HCT116 (cell line): ENCODE results near the gene PSME2. TPM values are rescaled to one million over a fixed set of nuclear protein-coding genes. Genes with fewer than 3 reads are reported as not detected.

Source experiments
- ATAC-seq: fragments of 200-7000 bp; cut with Tn5 transposase; 2 replicates; pipeline ENCODE4 v1.9.1; 2020; ENCODE audit warnings: mild to moderate bottlenecking, moderate library complexity
- BruUV-seq: library from RNA; stranded (reverse); fragments of 400-500 nt; replicated peaks from 2 replicates; lab custom pipeline; 2021; lab: Mats Ljungman, UMichigan
- CTCF ChIA-PET: fragments of 300-600 bp; sonication (Branson Sonifier 250); formaldehyde crosslinking; loops from one replicate; lab custom pipeline; 2021; ENCODE audit warnings: antibody characterized with exemption; lab: Charles Lee
- POLR2A ChIA-PET: fragments of 300-600, 350-600 bp; sonication (Branson Sonifier 250); formaldehyde crosslinking; loops from one replicate; lab custom pipeline; 2021; ENCODE audit warnings: antibody characterized with exemption; lab: Charles Lee
- RAD21 ChIA-PET, 2 experiments: fragments of 300-600 bp; sonication (Branson Sonifier 250); formaldehyde crosslinking; loops; one replicate each; lab custom pipeline; 2023; ENCODE audit warnings: low total read pairs in 2 of 2; ENCODE audit not compliant: uncharacterized antibody in 2 of 2, unreplicated experiment in 2 of 2, low non-redundant PET in 1 of 2; lab: Charles Lee
- DNase-seq: peaks from one replicate; pipeline ENCODE4 v3.0.0-alpha.2; 2010; ENCODE audit warnings: low read depth, low spot score
- H2AFZ ChIP-seq: fragments of 200-600 bp; shearing (Covaris generic), sonication (generic); 2 replicates; pipeline ENCODE4 v1.6.1; 2017; ENCODE audit warnings: low read depth, mixed run types, mixed read lengths, antibody characterized with exemption, low read length; ENCODE audit not compliant: poor library complexity, severe bottlenecking
- H3K27ac ChIP-seq: 2 replicates; pipeline ENCODE4 v1.5.1; 2012; ENCODE audit warnings: low read depth, low read length
- H3K27me3 ChIP-seq: fragments of 200-600 bp; sonication (generic); 2 replicates; pipeline ENCODE4 v1.6.1; 2016; ENCODE audit warnings: mixed run types, low read length, mixed read lengths; ENCODE audit not compliant: insufficient read depth
- H3K36me3 ChIP-seq, 2 experiments: fragments of 200-500 bp in 1 of 2; fragments of 200-600 bp in 1 of 2; sonication (Bioruptor generic) in 1 of 2; sonication (generic) in 1 of 2; 2 replicates each; pipeline versions ENCODE4 v1.5.1 to v1.6.1; 2014 to 2016; ENCODE audit warnings: low read length in 2 of 2, inconsistent platforms in 1 of 2, mixed read lengths in 1 of 2, mixed run types in 1 of 2; ENCODE audit not compliant: insufficient read depth in 2 of 2, control insufficient read depth in 1 of 2
- H3K4me1 ChIP-seq, 2 experiments: fragments of 200-600 bp in 1 of 2; sonication (generic) in 1 of 2; 2 replicates each; pipeline versions ENCODE4 v1.5.1 to v1.6.1; 2012 to 2017; ENCODE audit warnings: low read length in 2 of 2, inconsistent platforms in 1 of 2, mild to moderate bottlenecking in 1 of 2, mixed read lengths in 1 of 2, mixed run types in 1 of 2, moderate library complexity in 1 of 2; ENCODE audit not compliant: insufficient read depth in 2 of 2, control insufficient read depth in 1 of 2
- H3K4me2 ChIP-seq: fragments of 200-600 bp; sonication (generic); 2 replicates; pipeline ENCODE4 v1.6.1; 2017; ENCODE audit warnings: mixed run types, low read length, mixed read lengths
- H3K4me3 ChIP-seq, 2 experiments: fragments of 200-600 bp in 1 of 2; sonication (generic) in 1 of 2; replicated peaks in 1 of 2; 2 replicates each; pipeline ENCODE4 v1.5.1; 2011 to 2016; ENCODE audit warnings: low read length in 2 of 2, control low read depth in 1 of 2, low read depth in 1 of 2, mild to moderate bottlenecking in 1 of 2, mixed read lengths in 1 of 2, mixed run types in 1 of 2
- H3K79me2 ChIP-seq: fragments of 200-600 bp; sonication (generic); 2 replicates; pipeline ENCODE4 v1.6.1; 2017; ENCODE audit warnings: mild to moderate bottlenecking, mixed run types, low read length, moderate library complexity, mixed read lengths; ENCODE audit not compliant: insufficient read depth
- H3K9ac ChIP-seq: fragments of 200-600 bp; sonication (generic); 2 replicates; pipeline ENCODE4 v1.6.1; 2016; ENCODE audit warnings: low read length, mixed read lengths
- H3K9me2 ChIP-seq: fragments of 200-600 bp; sonication (generic), shearing (Covaris generic); 2 replicates; pipeline ENCODE4 v1.6.1; 2017; ENCODE audit warnings: mixed run types, mild to moderate bottlenecking, moderate library complexity; ENCODE audit not compliant: insufficient read depth
- H3K9me3 ChIP-seq, 2 experiments: fragments of 200-500 bp in 1 of 2; fragments of 200-600 bp in 1 of 2; sonication (Bioruptor generic) in 1 of 2; sonication (generic) in 1 of 2; 2 replicates each; pipeline ENCODE4 v1.6.1; 2014 to 2017; ENCODE audit warnings: low read length in 2 of 2, mixed read lengths in 2 of 2, inconsistent platforms in 1 of 2, low read depth in 1 of 2, mild to moderate bottlenecking in 1 of 2, mixed run types in 1 of 2, moderate library complexity in 1 of 2; ENCODE audit not compliant: control insufficient read depth in 1 of 2, insufficient read depth in 1 of 2
- H4K20me1 ChIP-seq: fragments of 200-600 bp; sonication (generic), shearing (Covaris generic); 2 replicates; pipeline ENCODE4 v1.6.1; 2017; ENCODE audit warnings: mixed run types, mild to moderate bottlenecking, moderate library complexity; ENCODE audit not compliant: insufficient read depth
- CBX3 ChIP-seq: IDR thresholded peaks from 2 replicates; pipeline ENCODE4 v1.6.1; 2012; ENCODE audit warnings: low read depth
- EZH2 ChIP-seq: fragments of 200-600 bp; sonication (generic); IDR thresholded peaks from 2 replicates; pipeline ENCODE4 v1.6.1; 2017; ENCODE audit warnings: antibody characterized with exemption, mixed run types
- EZH2phosphoT487 ChIP-seq: fragments of 200-600 bp; IDR thresholded peaks from 2 replicates; pipeline ENCODE4 v1.6.1; 2018; ENCODE audit warnings: antibody characterized with exemption, borderline replicate concordance
- FOSL1 ChIP-seq: IDR thresholded peaks from 2 replicates; pipeline ENCODE4 v1.6.1; 2012; ENCODE audit warnings: low read depth
- MAX ChIP-seq: IDR thresholded peaks from 2 replicates; pipeline ENCODE4 v1.6.1; 2012
- POLR2A ChIP-seq: IDR thresholded peaks from 2 replicates; pipeline ENCODE4 v1.7.0; 2011; ENCODE audit warnings: borderline replicate concordance; ENCODE audit not compliant: insufficient read depth, insufficient read length; ENCODE audit errors: extremely low read depth
- POLR2AphosphoS5 ChIP-seq: IDR thresholded peaks from 2 replicates; pipeline ENCODE4 v1.6.1; 2011; ENCODE audit warnings: mild to moderate bottlenecking, low read depth, low read length, moderate library complexity
- REST ChIP-seq: IDR thresholded peaks from 2 replicates; pipeline ENCODE4 v1.6.1; 2012; ENCODE audit warnings: low read depth
- SP1 ChIP-seq: IDR thresholded peaks from 2 replicates; pipeline ENCODE4 v1.6.1; 2012; ENCODE audit warnings: low read depth
- SRF ChIP-seq: IDR thresholded peaks from 2 replicates; pipeline ENCODE4 v1.6.1; 2012; ENCODE audit warnings: low read depth
- TCF7L2 ChIP-seq: IDR thresholded peaks from 2 replicates; pipeline ENCODE4 v1.7.0; 2011; ENCODE audit warnings: borderline replicate concordance, inconsistent platforms; ENCODE audit not compliant: insufficient read depth, insufficient read length; ENCODE audit errors: extremely low read depth
- YY1 ChIP-seq: IDR thresholded peaks from 2 replicates; pipeline ENCODE4 v1.6.1; 2011; ENCODE audit warnings: low read length, low read depth, moderate library complexity, mild to moderate bottlenecking; ENCODE audit not compliant: insufficient replicate concordance; ENCODE audit errors: extremely low read depth
- ZBTB33 ChIP-seq: IDR thresholded peaks from 2 replicates; pipeline ENCODE4 v1.6.1; 2011; ENCODE audit warnings: mild to moderate bottlenecking, low read length, moderate library complexity; ENCODE audit not compliant: insufficient replicate concordance; ENCODE audit errors: extremely low read depth
- ZNF274 ChIP-seq: fragments of 200-500 bp; sonication (Bioruptor generic); IDR thresholded peaks from 2 replicates; pipeline ENCODE4 v1.6.1; 2014; ENCODE audit warnings: mild to moderate bottlenecking, low read depth, low read length, inconsistent platforms
- intact Hi-C: fragments of 100-400 bp; cut with micrococcal nuclease; formaldehyde crosslinking; loops from 2 replicates; pipeline ENCODE4 v1.10.0; 2022
- total RNA-seq: library from RNA; stranded (reverse); gene quantifications from one replicate; pipeline ENCODE4 v1.2.1, GENCODE V29; 2021; ENCODE audit not compliant: unreplicated experiment

Gene PSME2
- total RNA-seq, 1 experiment from 2014 or later, result 160 TPM

- intact Hi-C loops, result no loop called here
- no TSS peak for BruUV-seq
- no peak for DNase-seq
- no peak for ATAC-seq
- Histone ChIP-seq H3K4me3 (no peak overlapping the region), H3K9me2 (no peaks in the 10 kb centered on the region), H4K20me1 (no peaks in the 10 kb centered on the region), H3K9me3 (no peaks in the 10 kb centered on the region), H3K9ac (no peak overlapping the region), H3K27me3 (no peaks in the 10 kb centered on the region), H3K4me2 (no peak overlapping the region), H3K4me1 (peaks cover 11 to 13% of the 10 kb centered on the region in 2 experiments), H3K36me3 (peaks cover 40 to 59% of the 10 kb centered on the region in 2 experiments; a peak in 3 of 4 replicates), H3K27ac (no peak overlapping the region), H2AFZ (no peak overlapping the region), H3K79me2 (peaks cover 37% of the 10 kb centered on the region)
- ChIA-PET POLR2A (no interaction called here), CTCF (no interaction called here), RAD21 (no interaction called here)
- TF ChIP-seq POLR2AphosphoS5, result no peak
- TF ChIP-seq YY1, result no peak
- no peak for TF ChIP-seq FOSL1
- no peak for TF ChIP-seq SRF
- TF ChIP-seq CBX3, result no peak
- TF ChIP-seq SP1, result no peak
- TF ChIP-seq EZH2, result no peak
- no peak for TF ChIP-seq ZBTB33
- TF ChIP-seq EZH2phosphoT487, result no peak
- TF ChIP-seq MAX, result no peak
- no peak for TF ChIP-seq ZNF274
- TF ChIP-seq REST, result no peak
- no peak for TF ChIP-seq POLR2A
- no peak for TF ChIP-seq TCF7L2
These were observed 37.9 kb upstream of the PSME2 start for GRCh38 chr14:24184104-24184970.
